Lung (tissue), 12 donors: ENCODE data around the gene NOXA1. TPM values are rescaled to one million over a fixed set of nuclear protein-coding genes. Genes with fewer than 3 reads are reported as not detected.

ENCODE experiments used
- ATAC-seq: fragments of 200-7000 bp; cut with Tn5 transposase; one replicate; pipeline ENCODE4 v1.9.1; 2020; ENCODE audit warnings: moderate number of reproducible peaks; ENCODE audit not compliant: insufficient read depth, low FRiP score
- DNase-seq, 3 donors: peaks; one replicate each; pipeline ENCODE4 v3.0.0-alpha.2; 2013 to 2017
- H3K27ac ChIP-seq, 2 donors: one replicate each; pipeline ENCODE4 v1.5.1; 2013; ENCODE audit warnings: mild to moderate bottlenecking in 2 of 2, moderate library complexity in 2 of 2, control low read depth in 1 of 2, inconsistent platforms in 1 of 2, low read depth in 1 of 2, low read length in 1 of 2
- H3K27me3 ChIP-seq, 3 donors: one replicate each; pipeline ENCODE4 v1.5.1; 2013; ENCODE audit warnings: low read length in 2 of 3; ENCODE audit not compliant: control insufficient read depth in 3 of 3, insufficient read depth in 3 of 3
- H3K36me3 ChIP-seq, 4 donors: one replicate each; pipeline ENCODE4 v1.5.1; 2013; ENCODE audit warnings: low read length in 4 of 4, mild to moderate bottlenecking in 1 of 4, moderate library complexity in 1 of 4; ENCODE audit not compliant: control insufficient read depth in 4 of 4, insufficient read depth in 4 of 4
- H3K4me1 ChIP-seq, 5 donors: one replicate each; pipeline ENCODE4 v1.5.1; 2013; ENCODE audit warnings: low read length in 5 of 5, mild to moderate bottlenecking in 2 of 5, moderate library complexity in 1 of 5; ENCODE audit not compliant: control insufficient read depth in 5 of 5, insufficient read depth in 5 of 5
- H3K4me3 ChIP-seq: one replicate; pipeline ENCODE4 v1.5.1; 2013; ENCODE audit warnings: mild to moderate bottlenecking, control low read depth, moderate library complexity
- H3K9ac ChIP-seq, 2 donors: one replicate each; pipeline ENCODE4 v1.5.1; 2013; ENCODE audit warnings: low read length in 2 of 2, control low read depth in 1 of 2; ENCODE audit not compliant: insufficient read depth in 1 of 2
- H3K9me3 ChIP-seq, 4 donors: one replicate each; pipeline ENCODE4 v1.5.1; 2013; ENCODE audit warnings: low read length in 3 of 4, mild to moderate bottlenecking in 1 of 4, moderate library complexity in 1 of 4; ENCODE audit not compliant: control insufficient read depth in 4 of 4, insufficient read depth in 3 of 4
- CTCF ChIP-seq: IDR thresholded peaks from 2 replicates; pipeline ENCODE4 v1.5.1; 2012; ENCODE audit warnings: mild to moderate bottlenecking; ENCODE audit errors: control extremely low read depth, extremely low read depth
- WGBS, 2 donors: extraction: QIAGEN DNeasy Blood & Tissue Kit; methylation state at CpG; one replicate each; pipeline ENCODE4 v1.1.7; 2013; 5-methylcytosine and 5-hydroxymethylcytosine counted together
- polyA plus RNA-seq, 2 donors: library from polyadenylated mRNA; stranded (reverse); fragments of 200-250 nt; gene quantifications; one replicate each; pipeline ENCODE4 v1.2.1, GENCODE V29; 2013
- total RNA-seq, 2 donors: library from RNA; depleted of rRNA in 1 of 2; stranded (reverse); fragments of >200 nt in 1 of 2; gene quantifications; one replicate each; pipeline ENCODE4 v1.2.1, GENCODE V29; 2014 to 2021
- donor health status: control.
- donor health status: control.
- donor health status: Bipolar disorder and iron deficiency.
- donor health status: healthy.
- donor health status: DM: yes; HTN: yes; CAD: no.

Gene NOXA1
- total and polyA plus RNA-seq, 4 donors: 2.1 to 11.7 (median 6.6) TPM

DNA sequence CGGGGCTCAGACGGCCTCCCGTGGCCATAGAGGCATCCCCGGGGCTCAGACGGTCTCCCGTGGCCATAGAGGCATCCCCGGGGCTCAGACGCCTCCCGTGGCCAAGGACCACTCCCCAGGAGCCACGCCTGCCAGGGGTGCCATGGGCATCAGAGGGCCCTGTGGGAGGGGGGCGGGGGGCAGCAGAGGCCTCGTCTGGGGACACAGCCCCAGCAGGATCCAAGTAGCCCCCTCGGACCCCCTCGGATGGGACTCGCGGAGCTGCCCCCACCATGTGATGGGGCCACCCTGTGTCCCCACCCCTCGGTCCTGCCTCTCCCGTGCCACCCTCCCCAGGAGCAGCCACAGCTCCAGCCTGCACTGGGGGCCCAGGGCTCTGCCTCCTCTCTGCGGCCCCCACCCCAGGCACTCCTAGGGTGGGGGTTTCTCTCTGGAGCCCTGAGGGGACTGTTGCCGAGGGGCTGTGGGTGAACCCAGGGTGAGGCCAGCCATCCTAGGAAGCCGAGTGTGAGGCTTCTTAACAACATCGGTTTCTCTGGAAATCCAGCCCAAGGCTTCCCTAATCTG, 15.5 kb downstream of the NOXA1 start:
- Histone ChIP-seq H3K36me3 (no peaks in the 10 kb centered on the region), H3K27me3 (no peaks in the 10 kb centered on the region), H3K4me3 (no peak overlapping the region), H3K9me3 (no peaks in the 10 kb centered on the region), H3K9ac (no peak overlapping the region), H3K4me1 (peaks cover 0 to 10% (median 0%) of the 10 kb centered on the region in 5 donors), H3K27ac (no peak overlapping the region)
- DNase-seq (no peak), ATAC-seq (no peak)
- no peak for TF ChIP-seq CTCF
- 81 to 83% methylated on average over 21 to 22 of the region's 22 CpGs for WGBS, 2 donors

GRCh38 chr9:137439158-137439714, 16.0 kb downstream of the NOXA1 start:
- no peak for TF ChIP-seq CTCF
- H3K4me3 ChIP-seq: no peak overlapping the region
- H3K27me3 ChIP-seq: no peaks in the 10 kb centered on the region
- H3K9ac ChIP-seq: no peak overlapping the region
- H3K27ac ChIP-seq: no peak overlapping the region
- H3K9me3 ChIP-seq: no peaks in the 10 kb centered on the region
- ATAC-seq (no peak), DNase-seq (no peak)
- peaks cover 0 to 10% (median 0%) of the 10 kb centered on the region in 5 donors for H3K4me1 ChIP-seq
- WGBS, 2 donors: 67 to 76% methylated on average over 18 of the region's 18 CpGs
- no peaks in the 10 kb centered on the region for H3K36me3 ChIP-seq

- WGBS, 2 donors: 1% methylated on average over 37 to 62 of the region's 62 CpGs
- peak within 1 kb of the TSS; percentile 5 for H3K4me3 ChIP-seq
- TF ChIP-seq CTCF: no peak
- H3K9ac ChIP-seq: no peak within 1 kb of the TSS
- no peaks in the 10 kb centered on the region for H3K9me3 ChIP-seq
- H3K27ac ChIP-seq: no peak within 1 kb of the TSS
- no peaks in the 10 kb centered on the region for H3K36me3 ChIP-seq
- H3K4me1 ChIP-seq: peaks cover 0 to 7% (median 0%) of the 10 kb centered on the region in 5 donors
- H3K27me3 ChIP-seq: no peaks in the 10 kb centered on the region
- peak in 2 of 3 donors; percentile 31 to 46 for DNase-seq
- no peak for ATAC-seq
Observed at GRCh38 chr9:137441289-137441934, 18.2 kb downstream of the NOXA1 start, which contains the start of gene ENTPD8. ENTPD8 (minus strand) TSS chr9:137441357; CDS start chr9:137438285, 3,072 bp downstream.
